ENCODE measurements around the gene HNRNPUL2. TPM values are rescaled to one million over a fixed set of nuclear protein-coding genes. Genes with fewer than 3 reads are reported as not detected.
"Not testable (repeated sequence)": the region's sequence is repeated elsewhere in the genome, so short reads cannot be mapped to it uniquely, and the experiment has no call there.

The HNRNPUL2 gene
- total and polyA plus RNA-seq, 9 of the 15 experiments (the other 6 are each of a cell fraction or from before 2014, with no cell fraction given) = 0.89 to 44.3 (median 15.2) TPM

GRCh38 chr11:62760867-62761227 lies 33.6 kb upstream of the HNRNPUL2 start:
- ATAC-seq; H3K9me3 ChIP-seq (replicated peaks; ENCODE audit: control insufficient read depth, insufficient read depth, low read depth, low read length); H3K9me1 ChIP-seq (ENCODE audit: control insufficient read depth, insufficient read depth, low read length); H4K20me1 ChIP-seq (replicated peaks; ENCODE audit: control insufficient read depth, insufficient read depth, low read length); in situ Hi-C loops (cut with MboI); H3K27me3 ChIP-seq (ENCODE audit: control insufficient read depth in 2 of 2, insufficient read depth in 2 of 2, low read length in 2 of 2); H3K27ac ChIP-seq (ENCODE audit: extremely low read depth, low read depth, low read length); DNase-seq (ENCODE audit: extremely low read depth in 1 of 4, low spot score in 3 of 4); H2AFZ ChIP-seq (ENCODE audit: low read depth, low read length); FAIRE-seq; CTCF ChIA-PET (ENCODE audit: low intra/inter-chr PET ratio); BruUV-seq (replicated peaks): not testable (repeated sequence)
- TF ChIP-seq FOXK1 (CRISPR knock-in tag; IDR thresholded peaks at IDR 0.05; ENCODE audit: borderline replicate concordance) = peak; percentile 86; the same call in 1 of the 2 replicates
- TF ChIP-seq CC2D1A (IDR thresholded peaks at IDR 0.05) = peak; percentile 16; the same call in 1 of the 2 replicates
- TF ChIP-seq MCM7 (IDR thresholded peaks at IDR 0.05) = peak in 1 of 2 experiments; percentile 97; a peak in 2 of 4 replicates
- peak; percentile 91 for TF ChIP-seq BCOR (IDR thresholded peaks at IDR 0.05)
- 0 out of 4 replicates have a peak, but pooled peaks of 1 of the 2 experiments have one; percentile 27 for TF ChIP-seq TRIM24 (IDR thresholded peaks at IDR 0.05)
- TF ChIP-seq MTA3 (IDR thresholded peaks at IDR 0.05; ENCODE audit: borderline replicate concordance) = peak; percentile 49; the same call in 1 of the 2 replicates
- peak in 1 of 2 experiments; percentile 51; a peak in 1 of 4 replicates for TF ChIP-seq KDM1A (IDR thresholded peaks at IDR 0.05)
- TF ChIP-seq GATA2 (CRISPR knock-in tag; IDR thresholded peaks at IDR 0.05) = peak; percentile 96
- TF ChIP-seq FOXP1 (CRISPR knock-in tag; IDR thresholded peaks at IDR 0.05) = peak; percentile 35; the same call in 1 of the 2 replicates
- peak; percentile 22; the same call in 1 of the 2 replicates for TF ChIP-seq DPF2 (IDR thresholded peaks at IDR 0.05)
- peak; percentile 100 for TF ChIP-seq DACH1 (IDR thresholded peaks at IDR 0.05; ENCODE audit: partially characterized antibody)
- peak; percentile 53; the same call in 1 of the 2 replicates for TF ChIP-seq SMARCA4 (IDR thresholded peaks at IDR 0.05)
- peak; percentile 97 for TF ChIP-seq ZBTB2 (IDR thresholded peaks at IDR 0.05)
- peak; percentile 95 for TF ChIP-seq MTA1 (IDR thresholded peaks at IDR 0.05; ENCODE audit: borderline replicate concordance)
- peak; percentile 97 for TF ChIP-seq GATAD2A (IDR thresholded peaks at IDR 0.05)
- peak; percentile 100 for TF ChIP-seq GATAD2B (IDR thresholded peaks at IDR 0.05; ENCODE audit: borderline replicate concordance)
- peak; percentile 71 for TF ChIP-seq HDAC2 (IDR thresholded peaks at IDR 0.05)
- 0 out of 2 replicates have a peak, but pooled peaks have one; percentile 29 for TF ChIP-seq MTA2 (IDR thresholded peaks at IDR 0.05; ENCODE audit: low read depth)
- peak in 1 of 2 experiments; percentile 50; a peak in 3 of 4 replicates for TF ChIP-seq HDAC1 (IDR thresholded peaks at IDR 0.05)
- 0 out of 2 replicates have a peak, but pooled peaks have one; percentile 2 for TF ChIP-seq ZFX (CRISPR knock-in tag; IDR thresholded peaks at IDR 0.05)
- peak; percentile 16; the same call in 1 of the 2 replicates for TF ChIP-seq SMARCE1 (IDR thresholded peaks at IDR 0.05)
- WGBS (ENCODE audit: insufficient coverage, low coverage, missing lambda C conversion rate) = 17% methylated on average over 9 of the region's 9 CpGs
- Histone ChIP-seq H3K79me2 (ENCODE audit: control insufficient read depth, insufficient read depth, low read length) (peaks cover 16% of the 10 kb centered on the region), H3K4me2 (ENCODE audit: insufficient read depth, low read length) (peak overlapping the region; percentile 88), H3K9ac (ENCODE audit: insufficient read depth in 1 of 2, low read depth in 2 of 2, low read length in 2 of 2) (peak overlapping the region in 1 of 2 experiments; percentile 77; a peak in 2 of 4 replicates), H3K4me3 (peak overlapping the region; percentile 77), H3K4me1 (replicated peaks in 1 of 2; ENCODE audit: control insufficient read depth in 2 of 2, insufficient read depth in 2 of 2, low read length in 2 of 2) (peaks cover 10 to 15% of the 10 kb centered on the region in 2 experiments; a peak in 4 of 5 replicates), H3K36me3 (ENCODE audit: control insufficient read depth, insufficient read depth, low read length) (peaks cover 22% of the 10 kb centered on the region)
- intact Hi-C loops (cut with micrococcal nuclease) = loop anchor here (5.0 to 10.0 kb wide), 2 partner anchors 34 to 366 kb away; partner anchors contain the start of genes HNRNPUL2 and TTC9C
- POLR2A ChIA-PET = interaction anchor here (0.6 to 1.9 kb wide), 11 partner anchors 8 to 194 kb away, joined by 3 to 10 read pairs (median 4); partner anchors contain the start of genes C11orf98, CSKMT, TAF6L and TMEM179B
